HepG2 (cell line): ENCODE data around the gene TSEN54. TPM values are rescaled to one million over a fixed set of nuclear protein-coding genes. Genes with fewer than 3 reads are reported as not detected.

Source experiments
- AHDC1 ChIP-seq: sonication (generic); formaldehyde crosslinking; IDR thresholded peaks from 2 replicates; pipeline ENCODE4 v1.5.1; 2020; ENCODE audit warnings: mild to moderate bottlenecking, missing genetic modification reagents, borderline replicate concordance
- BATF2 ChIP-seq: sonication (generic); formaldehyde crosslinking; IDR thresholded peaks from 2 replicates; pipeline ENCODE4 v1.8.0; 2022; ENCODE audit warnings: mild to moderate bottlenecking, missing genetic modification reagents, moderate library complexity
- CREBL2 ChIP-seq: sonication (generic); formaldehyde crosslinking; IDR thresholded peaks from 2 replicates; pipeline ENCODE4 v1.8.1; 2023; ENCODE audit warnings: missing genetic modification reagents, mild to moderate bottlenecking, borderline replicate concordance
- EHMT2 ChIP-seq: fragments of 200-600 bp; sonication (generic); IDR thresholded peaks from 2 replicates; pipeline ENCODE4 v1.7.0; 2017; ENCODE audit warnings: antibody characterized with exemption, low read depth, low read length, borderline replicate concordance
- ETS1 ChIP-seq: sonication (generic); formaldehyde crosslinking; IDR thresholded peaks from 2 replicates; pipeline ENCODE4 v1.4.0; 2020; ENCODE audit warnings: missing genetic modification reagents
- SETDB1 ChIP-seq: sonication (generic); formaldehyde crosslinking; IDR thresholded peaks from 2 replicates; pipeline ENCODE4 v1.5.1; 2020; ENCODE audit warnings: missing genetic modification reagents, mild to moderate bottlenecking, borderline replicate concordance
- THAP9 ChIP-seq: sonication (generic); formaldehyde crosslinking; IDR thresholded peaks from 2 replicates; pipeline ENCODE4; 2020; ENCODE audit warnings: missing genetic modification reagents, mild to moderate bottlenecking, borderline replicate concordance
- ZNF30 ChIP-seq: sonication (generic); formaldehyde crosslinking; IDR thresholded peaks from 2 replicates; pipeline ENCODE4 v1.5.0; 2020; ENCODE audit warnings: mild to moderate bottlenecking, missing genetic modification reagents
- ZNF512 ChIP-seq: sonication (generic); formaldehyde crosslinking; IDR thresholded peaks from 2 replicates; pipeline ENCODE4 v1.4.0; 2020; ENCODE audit warnings: mild to moderate bottlenecking, missing genetic modification reagents
- polyA plus RNA-seq, 8 experiments: library from polyadenylated mRNA; depleted of rRNA in 3 of 8; stranded (reverse) in 7 of 8; unstranded in 1 of 8; fragments of >200 nt; fragmentation: Illumina TruSeq in 4 of 8; extraction: Trizol in 4 of 8; gene quantifications; 2 replicates each; pipeline versions ENCODE4 v1.2.1 to v1.2.3, GENCODE V29; 2011 to 2016; ENCODE audit warnings: low read depth in 4 of 8, missing spikeins in 1 of 8, mixed read lengths in 1 of 8; ENCODE audit not compliant: insufficient read depth in 1 of 8
- total RNA-seq, 5 experiments: library from RNA; depleted of rRNA; stranded (reverse); fragments of >200 nt; fragmentation: Illumina TruSeq; extraction: Trizol; gene quantifications; 2 replicates each; pipeline ENCODE4 v1.2.3, GENCODE V29; 2016; ENCODE audit warnings: low read depth in 1 of 5

TSEN54 gene
- total and polyA plus RNA-seq, 2 of the 13 experiments (the other 11 are each of a cell fraction or from before 2014, with no cell fraction given), result 62.9 to 63.3 TPM

GRCh38 chr17:75549246-75550138 lies 33.2 kb downstream of the TSEN54 start (continued):
- TF ChIP-seq BATF2 (CRISPR knock-in tag), result no peak
- TF ChIP-seq SETDB1, result no peak
- TF ChIP-seq ETS1, result no peak
- no peak for TF ChIP-seq EHMT2
- no peak for TF ChIP-seq ZNF30 (CRISPR knock-in tag)
- 0 out of 2 replicates have a peak, but pooled peaks have one; percentile 48 for TF ChIP-seq CREBL2 (CRISPR knock-in tag)
- TF ChIP-seq AHDC1 (CRISPR knock-in tag), result 0 out of 2 replicates have a peak, but pooled peaks have one; percentile 14
- no peak for TF ChIP-seq ZNF512 (CRISPR knock-in tag)
- TF ChIP-seq THAP9 (CRISPR knock-in tag), result no peak
